Mucosa of descending colon (tissue), 3 donors: ENCODE data around the gene RPS21. TPM values are rescaled to one million over a fixed set of nuclear protein-coding genes. Genes with fewer than 3 reads are reported as not detected.

Experiments used
- ATAC-seq: fragments of 200-7000 bp; cut with Tn5 transposase; one replicate; pipeline ENCODE4 v1.9.1; 2020; ENCODE audit warnings: mild to moderate bottlenecking, moderate library complexity
- DNase-seq, 3 donors: peaks; one replicate each; pipeline ENCODE4 v3.0.0-alpha.2; 2020
- H3K36me3 ChIP-seq: fragments of 200-600 bp; one replicate; pipeline ENCODE4 v1.8.0; 2021; ENCODE audit warnings: low read depth, mild to moderate bottlenecking
- H3K4me1 ChIP-seq: fragments of 200-600 bp; one replicate; pipeline ENCODE4 v1.8.0; 2021; ENCODE audit warnings: low read depth, mild to moderate bottlenecking
- H3K4me3 ChIP-seq: fragments of 200-600 bp; one replicate; pipeline ENCODE4 v1.8.0; 2021; ENCODE audit warnings: mild to moderate bottlenecking
- H3K9me3 ChIP-seq: fragments of 200-600 bp; one replicate; pipeline ENCODE4 v1.8.0; 2021; ENCODE audit warnings: mild to moderate bottlenecking
- intact Hi-C, 2 donors: fragments of 100-400 bp; cut with DNase I in 1 of 2; cut with micrococcal nuclease in 1 of 2; formaldehyde crosslinking; loops; one replicate each; pipeline versions ENCODE4 v1.11.0 to v1.11.1; 2022; cut with DNase I, micrococcal nuclease
- total RNA-seq, 3 donors: library from RNA; stranded (reverse); fragmentation: NEBNext Ultra II Directional in 2 of 3; extraction: Animal tissue kit (Norgen Biotek cat#: 25700) in 2 of 3; gene quantifications; one replicate each; pipeline versions ENCODE4 v1.2.1 to v1.2.4, GENCODE V29; 2021 to 2023
- TF ChIP-seq, protein P1 (sequence below): fragments of 200-600 bp; IDR thresholded peaks from one replicate; pipeline ENCODE4 v1.8.0; 2022; ENCODE audit warnings: antibody characterized with exemption, mild to moderate bottlenecking
- donor health status: DM: no; HTN: no; CAD: no; lungs with moderate emphysema.
- donor health status: DM: no; HTN: no; CAD: no.
- donor health status: DM: no; HTN: yes; CAD: no.

Gene RPS21
- total RNA-seq, 3 donors from 2014 or later: 1,171 to 1,284 (median 1,191) TPM

DNA sequence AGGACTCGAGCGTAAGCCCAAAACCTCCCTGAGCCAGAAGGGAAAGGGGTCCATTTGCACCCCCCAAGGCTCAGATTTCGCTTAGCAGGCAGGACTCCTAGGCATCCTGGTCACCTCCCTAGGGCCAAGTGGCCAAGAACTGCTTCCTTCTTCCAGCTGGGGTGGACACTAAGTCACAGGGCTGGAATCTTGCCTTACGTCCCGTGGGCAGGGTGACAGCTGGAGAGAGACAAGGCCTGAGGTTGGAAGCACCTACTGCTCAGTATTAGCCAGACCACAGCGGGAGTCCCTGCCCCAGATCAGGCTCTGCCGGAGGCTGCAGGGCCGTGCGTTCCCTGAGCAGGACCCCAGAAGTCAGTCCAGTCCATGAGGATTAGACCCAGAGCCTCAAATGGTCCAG, 39.5 kb upstream of the RPS21 start:
- TF ChIP-seq, protein P1, sequence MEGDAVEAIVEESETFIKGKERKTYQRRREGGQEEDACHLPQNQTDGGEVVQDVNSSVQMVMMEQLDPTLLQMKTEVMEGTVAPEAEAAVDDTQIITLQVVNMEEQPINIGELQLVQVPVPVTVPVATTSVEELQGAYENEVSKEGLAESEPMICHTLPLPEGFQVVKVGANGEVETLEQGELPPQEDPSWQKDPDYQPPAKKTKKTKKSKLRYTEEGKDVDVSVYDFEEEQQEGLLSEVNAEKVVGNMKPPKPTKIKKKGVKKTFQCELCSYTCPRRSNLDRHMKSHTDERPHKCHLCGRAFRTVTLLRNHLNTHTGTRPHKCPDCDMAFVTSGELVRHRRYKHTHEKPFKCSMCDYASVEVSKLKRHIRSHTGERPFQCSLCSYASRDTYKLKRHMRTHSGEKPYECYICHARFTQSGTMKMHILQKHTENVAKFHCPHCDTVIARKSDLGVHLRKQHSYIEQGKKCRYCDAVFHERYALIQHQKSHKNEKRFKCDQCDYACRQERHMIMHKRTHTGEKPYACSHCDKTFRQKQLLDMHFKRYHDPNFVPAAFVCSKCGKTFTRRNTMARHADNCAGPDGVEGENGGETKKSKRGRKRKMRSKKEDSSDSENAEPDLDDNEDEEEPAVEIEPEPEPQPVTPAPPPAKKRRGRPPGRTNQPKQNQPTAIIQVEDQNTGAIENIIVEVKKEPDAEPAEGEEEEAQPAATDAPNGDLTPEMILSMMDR: no peak

GRCh38 chr20:62348604-62349003, 38.3 kb upstream of the RPS21 start:
- ATAC-seq (no peak), DNase-seq (no peak)
- TF ChIP-seq, protein P1: no peak
- Histone ChIP-seq H3K4me3 (no peak overlapping the region), H3K9me3 (no peaks in the 10 kb centered on the region), H3K36me3 (no peaks in the 10 kb centered on the region), H3K4me1 (no peaks in the 10 kb centered on the region)
- intact Hi-C loops: no loop called here

More for the DNA sequence above, 39.5 kb upstream of the RPS21 start:
- H3K9me3 ChIP-seq: no peaks in the 10 kb centered on the region
- H3K4me1 ChIP-seq: no peaks in the 10 kb centered on the region
- H3K36me3 ChIP-seq: no peaks in the 10 kb centered on the region
- no peak for DNase-seq
- no peak for ATAC-seq
- H3K4me3 ChIP-seq: no peak overlapping the region
- intact Hi-C loops: no loop called here

DNA sequence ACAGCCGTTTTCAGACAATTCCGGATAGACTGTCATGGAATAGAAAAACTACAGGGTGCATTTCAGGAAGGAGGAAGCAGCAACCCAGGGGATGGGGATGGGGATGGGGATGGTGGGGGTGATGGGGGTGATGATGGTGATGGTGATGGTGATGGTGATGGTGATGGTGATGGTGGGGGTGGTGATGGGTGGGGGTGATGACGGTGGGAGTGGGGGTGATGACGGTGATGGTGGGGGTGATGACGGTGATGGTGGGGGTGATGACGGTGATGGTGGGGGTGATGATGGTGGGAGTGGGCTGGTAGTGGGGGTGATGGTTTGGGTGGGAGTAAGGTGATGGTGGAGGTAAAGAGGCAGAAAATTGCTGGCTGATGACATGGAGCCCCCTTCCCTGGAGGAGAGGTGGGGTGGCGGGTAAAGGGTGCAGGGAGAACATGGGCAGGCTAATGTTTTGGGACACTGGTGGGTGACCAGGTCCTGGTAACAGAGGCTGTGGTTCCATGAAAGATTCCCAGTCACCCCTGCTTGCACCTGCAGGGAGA, 37.3 kb upstream of the RPS21 start:
- Histone ChIP-seq H3K4me1 (no peaks in the 10 kb centered on the region), H3K36me3 (no peaks in the 10 kb centered on the region), H3K9me3 (no peaks in the 10 kb centered on the region), H3K4me3 (no peak overlapping the region)
- intact Hi-C loops: no loop called here
- ATAC-seq (no peak), DNase-seq (no peak)
- TF ChIP-seq, protein P1: no peak

- DNase-seq (no peak), ATAC-seq (peak; percentile 82)
- intact Hi-C loops: no loop called here
- TF ChIP-seq, protein P1: no peak
- Histone ChIP-seq H3K4me1 (no peaks in the 10 kb centered on the region), H3K36me3 (no peaks in the 10 kb centered on the region), H3K9me3 (no peaks in the 10 kb centered on the region), H3K4me3 (no peak overlapping the region)
Measured at GRCh38 chr20:62350098-62350628, 36.7 kb upstream of the RPS21 start.

GRCh38 chr20:62350629-62351422, 36.1 kb upstream of the RPS21 start:
- TF ChIP-seq, protein P1: no peak
- intact Hi-C loops: no loop called here
- no peak for DNase-seq
- Histone ChIP-seq H3K36me3 (no peaks in the 10 kb centered on the region), H3K4me1 (peaks cover 5% of the 10 kb centered on the region), H3K9me3 (no peaks in the 10 kb centered on the region), H3K4me3 (no peak overlapping the region)
- peak; percentile 36 for ATAC-seq
